ENCODE measurements around the gene CUTA.

The CUTA gene

DNA sequence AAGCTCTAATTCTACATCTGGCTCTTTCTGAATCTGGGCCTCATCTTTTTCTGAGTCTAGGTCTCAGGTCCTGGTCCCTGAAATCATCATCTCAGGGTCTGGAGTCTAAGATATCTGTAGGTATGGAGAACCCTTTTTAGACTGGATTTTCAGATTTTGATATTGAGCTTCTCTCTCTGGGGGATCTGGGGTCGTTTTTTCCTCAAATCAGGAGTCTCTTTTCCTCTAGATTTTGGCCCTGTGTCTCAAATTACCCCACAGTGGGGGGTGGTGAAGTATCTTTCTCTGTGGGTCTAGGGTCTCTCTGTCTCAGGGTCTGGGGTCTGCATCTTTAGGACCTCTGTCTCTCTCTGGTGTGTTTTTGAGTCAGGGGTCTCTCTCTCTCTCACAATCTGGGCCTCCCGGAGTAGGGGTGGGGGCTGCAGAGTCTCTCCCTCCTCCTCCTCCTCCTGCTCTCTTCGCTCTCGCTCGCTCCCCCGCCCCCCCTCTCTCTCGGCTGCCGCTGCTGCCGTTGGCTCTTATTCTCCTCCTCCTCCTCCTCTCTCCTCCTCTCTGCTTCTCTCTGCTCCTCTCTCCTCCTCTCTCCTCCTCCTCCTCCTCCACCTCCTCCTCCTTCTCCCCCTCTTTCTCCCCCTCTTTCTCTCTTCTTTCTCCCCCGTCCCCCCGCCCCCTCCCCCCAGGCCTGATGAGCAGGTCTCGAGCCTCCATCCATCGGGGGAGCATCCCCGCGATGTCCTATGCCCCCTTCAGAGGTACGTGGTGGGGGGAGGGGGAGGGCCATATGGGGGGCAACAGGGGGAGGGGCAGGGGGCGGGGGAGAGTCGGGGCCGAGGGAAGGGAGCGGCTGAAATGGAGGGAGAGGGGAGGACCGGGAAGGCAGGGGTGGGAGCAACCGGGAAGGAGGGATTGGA lies 1.9 kb upstream of the CUTA start, which contains the start of gene SYNGAP1:
Gene SYNGAP1, plus strand, starts transcription at position 486 of the 911 bp plus-strand sequence. Its CDS starts 200 bp downstream, at position 686.
- H3K18ac ChIP-seq (ENCODE audit: low read length) = peak within 1 kb of the TSS; percentile 92
- peaks cover 22% of the 10 kb centered on the region for H3K79me1 ChIP-seq (ENCODE audit: low read length)
- H3K9ac ChIP-seq (ENCODE audit: low read length) = peak within 1 kb of the TSS; percentile 78
- peak; percentile 71 for DNase-seq
- H3K4me3 ChIP-seq (ENCODE audit: low read length) = peak within 1 kb of the TSS; percentile 48
- peak within 1 kb of the TSS; percentile 7 for H3K23ac ChIP-seq (ENCODE audit: low read length)
- H2BK15ac ChIP-seq (replicated peaks; ENCODE audit: low read depth) = no peak within 1 kb of the TSS
- peak within 1 kb of the TSS; percentile 12 for H2BK5ac ChIP-seq (ENCODE audit: low read length)
- peak within 1 kb of the TSS; percentile 76 for H3K27ac ChIP-seq (ENCODE audit: low read depth, low read length)
- H3K36me3 ChIP-seq (ENCODE audit: control insufficient read depth, insufficient read depth, low read length) = no peaks in the 10 kb centered on the region
- peak within 1 kb of the TSS; percentile 90 for H3K56ac ChIP-seq (ENCODE audit: low read length)
- no peaks in the 10 kb centered on the region for H3K27me3 ChIP-seq (ENCODE audit: insufficient read depth, low read length, poor library complexity)
- peak within 1 kb of the TSS; percentile 75 for H3K4ac ChIP-seq (ENCODE audit: low read depth, low read length)
- peak within 1 kb of the TSS; percentile 64 for H2BK120ac ChIP-seq (ENCODE audit: low read depth, low read length)
- WGBS (ENCODE audit: extremely low coverage, insufficient coverage, low lambda C conversion rate) = no CpG with 5 or more reads among the region's 22 CpGs
- no peak within 1 kb of the TSS for H4K5ac ChIP-seq (ENCODE audit: low read length)
- H3K79me2 ChIP-seq (ENCODE audit: control insufficient read depth, insufficient read depth, low read length) = peaks cover 27% of the 10 kb centered on the region
- H3K4me2 ChIP-seq (ENCODE audit: low read length) = peak within 1 kb of the TSS; percentile 63
- no peak within 1 kb of the TSS for H4K8ac ChIP-seq (ENCODE audit: low read depth, low read length)
- H2AK5ac ChIP-seq (ENCODE audit: low read length) = no peak within 1 kb of the TSS
- peaks cover 10% of the 10 kb centered on the region for H3K4me1 ChIP-seq (ENCODE audit: control insufficient read depth, low read depth, low read length)

DNA sequence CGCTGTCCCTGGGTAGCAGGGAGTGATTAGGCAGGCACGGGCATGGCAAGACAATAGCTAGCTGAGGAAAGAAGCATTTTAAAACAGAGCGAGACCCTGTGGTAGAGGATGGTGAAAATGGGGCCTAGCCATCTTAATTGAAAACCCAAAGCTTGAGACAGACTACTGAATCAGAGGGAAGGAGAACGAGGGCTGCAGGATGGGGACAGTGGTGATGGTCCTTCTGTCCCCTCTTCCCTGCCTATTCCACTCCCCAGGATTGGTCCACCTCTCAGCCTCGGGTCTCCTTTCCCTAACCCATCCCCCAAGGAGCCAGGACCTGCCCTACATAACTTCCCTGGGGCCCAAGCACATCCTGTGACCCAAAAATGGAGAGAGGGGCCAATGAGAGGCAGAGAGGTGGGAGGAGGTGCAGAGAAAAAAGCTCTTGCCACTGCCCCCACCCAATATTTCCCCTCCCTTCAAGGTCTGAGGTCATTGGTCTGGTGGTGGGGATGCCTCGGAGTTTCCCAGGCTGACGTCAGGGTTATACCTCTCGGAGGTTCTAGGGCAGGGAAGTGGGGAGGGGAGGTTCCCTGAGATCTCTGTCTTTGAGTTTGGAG lies 884 bp upstream of the CUTA start:
- no peak overlapping the region for H3K23ac ChIP-seq (ENCODE audit: low read length)
- peak overlapping the region; percentile 34 for H3K18ac ChIP-seq (ENCODE audit: low read length)
- peak overlapping the region; percentile 90 for H3K56ac ChIP-seq (ENCODE audit: low read length)
- H3K79me2 ChIP-seq (ENCODE audit: control insufficient read depth, insufficient read depth, low read length) = peaks cover 27% of the 10 kb centered on the region
- H4K8ac ChIP-seq (ENCODE audit: low read depth, low read length) = no peak overlapping the region
- peak overlapping the region; percentile 81 for H3K9ac ChIP-seq (ENCODE audit: low read length)
- peaks cover 3% of the 10 kb centered on the region for H3K36me3 ChIP-seq (ENCODE audit: control insufficient read depth, insufficient read depth, low read length)
- peaks cover 7% of the 10 kb centered on the region for H3K4me1 ChIP-seq (ENCODE audit: control insufficient read depth, low read depth, low read length)
- H2BK120ac ChIP-seq (ENCODE audit: low read depth, low read length) = peak overlapping the region; percentile 30
- H2AK5ac ChIP-seq (ENCODE audit: low read length) = peak overlapping the region; percentile 73
- peaks cover 21% of the 10 kb centered on the region for H3K79me1 ChIP-seq (ENCODE audit: low read length)
- H3K4me3 ChIP-seq (ENCODE audit: low read length) = no peak overlapping the region
- H3K27ac ChIP-seq (ENCODE audit: low read depth, low read length) = peak overlapping the region; percentile 76
- DNase-seq = peak; percentile 90
- WGBS (ENCODE audit: extremely low coverage, insufficient coverage, low lambda C conversion rate) = no CpG with 5 or more reads among the region's 8 CpGs
- H4K5ac ChIP-seq (ENCODE audit: low read length) = peak overlapping the region; percentile 68
- H3K4me2 ChIP-seq (ENCODE audit: low read length) = peak overlapping the region; percentile 80
- H3K4ac ChIP-seq (ENCODE audit: low read depth, low read length) = peak overlapping the region; percentile 48
- no peaks in the 10 kb centered on the region for H3K27me3 ChIP-seq (ENCODE audit: insufficient read depth, low read length, poor library complexity)
- no peak overlapping the region for H2BK15ac ChIP-seq (replicated peaks; ENCODE audit: low read depth)
- H2BK5ac ChIP-seq (ENCODE audit: low read length) = peak overlapping the region; percentile 90

DNA sequence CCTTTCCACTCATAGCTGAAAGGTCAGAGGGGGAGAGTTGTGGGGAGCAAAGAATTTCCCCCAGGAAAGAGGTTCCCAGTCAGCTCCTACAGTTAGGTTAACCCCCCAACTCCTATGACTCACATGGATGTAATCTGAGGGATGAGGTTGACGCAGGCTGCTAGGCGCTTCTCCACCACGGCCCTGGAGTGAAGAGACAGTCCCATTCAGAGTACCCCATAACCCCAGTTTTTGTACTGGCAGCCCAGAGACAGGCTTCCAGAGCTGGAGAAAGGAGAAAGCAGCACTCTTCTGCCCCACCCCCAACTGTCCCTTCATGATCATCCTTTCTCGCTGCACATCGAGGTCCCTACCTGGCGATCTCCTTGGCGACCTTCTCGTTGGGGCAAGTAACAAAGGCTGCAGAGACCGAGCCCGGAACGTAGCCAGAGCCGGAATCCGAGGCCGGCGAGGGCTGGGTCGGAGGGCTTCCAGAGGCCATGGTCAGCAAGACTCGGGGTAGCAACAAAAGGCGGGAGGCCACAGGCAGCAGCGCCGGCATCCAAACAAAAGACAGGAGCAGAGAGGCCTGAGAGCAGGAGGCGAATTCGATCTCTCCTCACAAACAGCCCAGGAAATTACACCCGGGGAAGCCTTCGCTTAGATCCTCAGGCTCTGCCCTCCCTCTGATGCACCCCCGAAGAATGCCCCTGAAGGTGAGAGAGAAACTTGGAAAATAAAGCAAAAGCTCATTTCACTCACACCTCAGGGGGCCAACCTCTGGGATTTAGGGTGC lies 592 bp downstream of the CUTA start:
- Histone ChIP-seq H3K79me2 (ENCODE audit: control insufficient read depth, insufficient read depth, low read length) (peaks cover 27% of the 10 kb centered on the region), H3K27ac (ENCODE audit: low read depth, low read length) (peak overlapping the region; percentile 62), H2AK5ac (ENCODE audit: low read length) (no peak overlapping the region), H4K8ac (ENCODE audit: low read depth, low read length) (no peak overlapping the region), H3K56ac (ENCODE audit: low read length) (peak overlapping the region; percentile 78), H2BK5ac (ENCODE audit: low read length) (no peak overlapping the region), H3K18ac (ENCODE audit: low read length) (no peak overlapping the region), H3K36me3 (ENCODE audit: control insufficient read depth, insufficient read depth, low read length) (peaks cover 3% of the 10 kb centered on the region), H3K4ac (ENCODE audit: low read depth, low read length) (peak overlapping the region; percentile 66), H2BK120ac (ENCODE audit: low read depth, low read length) (no peak overlapping the region), H4K5ac (ENCODE audit: low read length) (no peak overlapping the region), H3K4me2 (ENCODE audit: low read length) (peak overlapping the region; percentile 63), H3K4me1 (ENCODE audit: control insufficient read depth, low read depth, low read length) (peaks cover 7% of the 10 kb centered on the region), H3K9ac (ENCODE audit: low read length) (peak overlapping the region; percentile 71), H3K27me3 (ENCODE audit: insufficient read depth, low read length, poor library complexity) (no peaks in the 10 kb centered on the region), H3K23ac (ENCODE audit: low read length) (no peak overlapping the region), H3K4me3 (ENCODE audit: low read length) (peak overlapping the region; percentile 67), H2BK15ac (replicated peaks; ENCODE audit: low read depth) (no peak overlapping the region), H3K79me1 (ENCODE audit: low read length) (peaks cover 21% of the 10 kb centered on the region)
- DNase-seq = peak; percentile 46
- no CpG with 5 or more reads among the region's 25 CpGs for WGBS (ENCODE audit: extremely low coverage, insufficient coverage, low lambda C conversion rate)

DNA sequence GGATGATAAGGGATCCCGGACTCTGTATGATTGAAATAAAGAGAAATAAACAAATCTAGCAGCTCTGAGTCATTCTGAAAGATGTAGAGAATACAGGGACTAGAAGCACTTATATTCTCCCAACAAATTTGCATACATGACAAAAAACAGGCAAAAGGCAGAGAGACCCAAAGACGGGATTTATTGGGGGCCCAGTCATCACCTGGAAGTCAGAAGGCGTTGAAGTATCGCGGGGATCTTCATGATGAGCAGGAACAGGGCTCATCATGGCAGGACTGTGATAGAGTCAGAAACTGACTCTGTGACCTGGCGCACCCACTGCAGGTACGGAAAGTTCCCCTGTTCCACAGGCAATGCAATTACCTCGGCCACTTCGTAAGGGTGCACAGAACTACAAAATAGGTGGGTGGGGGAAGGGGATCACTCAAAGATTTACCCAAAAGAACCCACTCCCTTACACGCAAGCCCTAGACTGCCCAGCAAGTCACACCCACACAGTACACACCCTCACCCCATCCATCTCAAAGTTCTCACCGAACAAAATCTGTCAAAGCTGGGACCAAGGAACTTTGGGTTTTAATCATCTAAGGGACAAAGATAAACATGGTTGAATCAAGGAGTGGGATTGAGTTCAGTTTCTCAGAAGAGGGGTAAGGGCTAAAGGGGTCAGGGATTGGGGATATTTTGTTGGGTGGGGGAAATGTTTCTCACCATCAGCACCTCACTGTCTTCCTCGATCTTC lies 1.4 kb downstream of the CUTA start:
- peak overlapping the region; percentile 71 for H3K9ac ChIP-seq (ENCODE audit: low read length)
- H3K4me2 ChIP-seq (ENCODE audit: low read length) = peak overlapping the region; percentile 63
- H3K36me3 ChIP-seq (ENCODE audit: control insufficient read depth, insufficient read depth, low read length) = peaks cover 3% of the 10 kb centered on the region
- no peak overlapping the region for H2BK5ac ChIP-seq (ENCODE audit: low read length)
- H2AK5ac ChIP-seq (ENCODE audit: low read length) = no peak overlapping the region
- no CpG with 5 or more reads among the region's 12 CpGs for WGBS (ENCODE audit: extremely low coverage, insufficient coverage, low lambda C conversion rate)
- no peak overlapping the region for H4K5ac ChIP-seq (ENCODE audit: low read length)
- H3K27ac ChIP-seq (ENCODE audit: low read depth, low read length) = no peak overlapping the region
- H3K4ac ChIP-seq (ENCODE audit: low read depth, low read length) = no peak overlapping the region
- H3K79me2 ChIP-seq (ENCODE audit: control insufficient read depth, insufficient read depth, low read length) = peaks cover 21% of the 10 kb centered on the region
- no peak overlapping the region for H2BK15ac ChIP-seq (replicated peaks; ENCODE audit: low read depth)
- H2BK120ac ChIP-seq (ENCODE audit: low read depth, low read length) = no peak overlapping the region
- no peak overlapping the region for H3K23ac ChIP-seq (ENCODE audit: low read length)
- no peak overlapping the region for H3K18ac ChIP-seq (ENCODE audit: low read length)
- H3K56ac ChIP-seq (ENCODE audit: low read length) = peak overlapping the region; percentile 78
- peak overlapping the region; percentile 67 for H3K4me3 ChIP-seq (ENCODE audit: low read length)
- no peaks in the 10 kb centered on the region for H3K27me3 ChIP-seq (ENCODE audit: insufficient read depth, low read length, poor library complexity)
- peaks cover 7% of the 10 kb centered on the region for H3K4me1 ChIP-seq (ENCODE audit: control insufficient read depth, low read depth, low read length)
- no peak for DNase-seq
- peaks cover 18% of the 10 kb centered on the region for H3K79me1 ChIP-seq (ENCODE audit: low read length)
- no peak overlapping the region for H4K8ac ChIP-seq (ENCODE audit: low read depth, low read length)

DNA sequence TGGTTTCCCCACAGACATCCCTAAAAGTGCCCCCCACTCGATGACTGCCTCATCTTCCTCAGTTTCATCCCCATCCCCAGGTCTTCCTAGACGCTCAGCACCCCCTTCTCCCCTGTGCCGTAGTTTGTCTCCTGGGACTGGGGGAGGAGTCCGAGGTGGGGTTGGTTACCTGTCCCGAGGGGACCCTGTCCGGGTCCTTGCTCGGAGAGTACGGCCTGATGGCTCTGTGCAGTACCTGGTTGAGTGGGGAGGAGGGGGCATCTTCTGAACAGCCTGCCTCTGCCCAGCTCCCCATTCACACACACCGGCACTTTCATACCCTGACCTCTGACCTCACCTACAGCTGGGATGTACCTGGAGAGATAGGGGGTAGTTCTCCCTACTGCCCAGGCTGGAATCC lies 2.1 kb downstream of the CUTA start:
- no peak overlapping the region for H2BK15ac ChIP-seq (replicated peaks; ENCODE audit: low read depth)
- H3K4me3 ChIP-seq (ENCODE audit: low read length) = no peak overlapping the region
- H3K23ac ChIP-seq (ENCODE audit: low read length) = no peak overlapping the region
- no peak overlapping the region for H2BK120ac ChIP-seq (ENCODE audit: low read depth, low read length)
- DNase-seq = no peak
- H3K79me1 ChIP-seq (ENCODE audit: low read length) = peaks cover 16% of the 10 kb centered on the region
- no peak overlapping the region for H3K18ac ChIP-seq (ENCODE audit: low read length)
- no CpG with 5 or more reads among the region's 9 CpGs for WGBS (ENCODE audit: extremely low coverage, insufficient coverage, low lambda C conversion rate)
- no peak overlapping the region for H4K5ac ChIP-seq (ENCODE audit: low read length)
- H3K56ac ChIP-seq (ENCODE audit: low read length) = no peak overlapping the region
- H2BK5ac ChIP-seq (ENCODE audit: low read length) = no peak overlapping the region
- H2AK5ac ChIP-seq (ENCODE audit: low read length) = no peak overlapping the region
- peaks cover 3% of the 10 kb centered on the region for H3K36me3 ChIP-seq (ENCODE audit: control insufficient read depth, insufficient read depth, low read length)
- peaks cover 7% of the 10 kb centered on the region for H3K4me1 ChIP-seq (ENCODE audit: control insufficient read depth, low read depth, low read length)
- no peaks in the 10 kb centered on the region for H3K27me3 ChIP-seq (ENCODE audit: insufficient read depth, low read length, poor library complexity)
- H4K8ac ChIP-seq (ENCODE audit: low read depth, low read length) = no peak overlapping the region
- H3K27ac ChIP-seq (ENCODE audit: low read depth, low read length) = no peak overlapping the region
- no peak overlapping the region for H3K4me2 ChIP-seq (ENCODE audit: low read length)
- H3K79me2 ChIP-seq (ENCODE audit: control insufficient read depth, insufficient read depth, low read length) = peaks cover 23% of the 10 kb centered on the region
- peak overlapping the region; percentile 29 for H3K9ac ChIP-seq (ENCODE audit: low read length)
- H3K4ac ChIP-seq (ENCODE audit: low read depth, low read length) = no peak overlapping the region

All from mesendoderm (in vitro differentiated cells).